ENCODE measurements around the gene PTGES3. TPM values are rescaled to one million over a fixed set of nuclear protein-coding genes. Genes with fewer than 3 reads are reported as not detected.

The PTGES3 gene
- total RNA-seq, 2 donors from 2014 or later, result 166 to 192 TPM

DNA sequence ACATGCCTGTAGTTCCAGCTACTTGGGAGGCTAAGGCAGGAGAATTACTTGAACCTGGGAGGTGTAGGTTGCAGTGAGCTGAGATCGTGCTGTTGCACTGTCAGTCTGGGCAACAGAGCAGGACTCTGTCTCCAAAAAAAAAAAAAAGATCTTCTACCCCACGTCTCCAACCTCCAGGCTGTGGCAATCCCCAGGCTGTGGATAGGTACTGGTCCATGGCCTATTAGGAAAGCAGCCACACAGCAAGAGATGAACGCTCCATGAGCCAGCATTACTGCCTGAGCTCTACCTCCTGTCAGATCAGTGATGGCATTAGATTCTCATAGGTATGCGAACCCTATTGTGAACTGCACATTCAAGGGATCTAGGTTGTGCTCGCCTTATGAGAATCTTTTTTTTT, 6.1 kb upstream of the PTGES3 start:
- no peak for ATAC-seq (replicated peaks in 1 of 2)
- Mint-ChIP-seq H3K36me3 (ENCODE audit: insufficient read depth in 2 of 2) (no peaks in the 10 kb centered on the region), H3K4me3 (no peak overlapping the region), H3K4me1 (ENCODE audit: low read depth) (peaks cover 4% of the 10 kb centered on the region), H3K27me3 (ENCODE audit: low read depth) (no peaks in the 10 kb centered on the region), H3K27ac (no peak overlapping the region), H3K9me3 (no peaks in the 10 kb centered on the region)
- no peak for DNase-seq

DNA sequence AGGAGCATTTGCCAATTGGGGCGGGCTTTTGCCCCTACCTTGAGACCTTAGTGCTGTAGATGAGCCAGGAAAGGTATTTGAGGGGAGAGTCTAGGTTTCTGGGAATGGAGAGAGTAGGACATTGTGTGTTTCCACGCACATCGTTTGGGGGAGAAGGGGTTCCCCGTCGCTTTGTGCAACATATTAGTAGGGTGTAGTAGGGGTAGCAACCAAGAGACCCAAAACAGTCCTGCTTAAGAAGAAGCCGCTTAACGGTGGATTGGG, 694 bp upstream of the PTGES3 start:
- H3K9me3 Mint-ChIP-seq, result no peaks in the 10 kb centered on the region
- ATAC-seq (replicated peaks in 1 of 2), result no peak
- peaks cover 34% of the 10 kb centered on the region for H3K4me1 Mint-ChIP-seq (ENCODE audit: low read depth)
- H3K27me3 Mint-ChIP-seq (ENCODE audit: low read depth), result no peaks in the 10 kb centered on the region
- peaks cover 11 to 32% of the 10 kb centered on the region in 2 donors for H3K36me3 Mint-ChIP-seq (ENCODE audit: insufficient read depth in 2 of 2)
- H3K4me3 Mint-ChIP-seq, result peak overlapping the region; percentile 95 to 99
- H3K27ac Mint-ChIP-seq, result peak overlapping the region; percentile 96
- DNase-seq, result no peak

DNA sequence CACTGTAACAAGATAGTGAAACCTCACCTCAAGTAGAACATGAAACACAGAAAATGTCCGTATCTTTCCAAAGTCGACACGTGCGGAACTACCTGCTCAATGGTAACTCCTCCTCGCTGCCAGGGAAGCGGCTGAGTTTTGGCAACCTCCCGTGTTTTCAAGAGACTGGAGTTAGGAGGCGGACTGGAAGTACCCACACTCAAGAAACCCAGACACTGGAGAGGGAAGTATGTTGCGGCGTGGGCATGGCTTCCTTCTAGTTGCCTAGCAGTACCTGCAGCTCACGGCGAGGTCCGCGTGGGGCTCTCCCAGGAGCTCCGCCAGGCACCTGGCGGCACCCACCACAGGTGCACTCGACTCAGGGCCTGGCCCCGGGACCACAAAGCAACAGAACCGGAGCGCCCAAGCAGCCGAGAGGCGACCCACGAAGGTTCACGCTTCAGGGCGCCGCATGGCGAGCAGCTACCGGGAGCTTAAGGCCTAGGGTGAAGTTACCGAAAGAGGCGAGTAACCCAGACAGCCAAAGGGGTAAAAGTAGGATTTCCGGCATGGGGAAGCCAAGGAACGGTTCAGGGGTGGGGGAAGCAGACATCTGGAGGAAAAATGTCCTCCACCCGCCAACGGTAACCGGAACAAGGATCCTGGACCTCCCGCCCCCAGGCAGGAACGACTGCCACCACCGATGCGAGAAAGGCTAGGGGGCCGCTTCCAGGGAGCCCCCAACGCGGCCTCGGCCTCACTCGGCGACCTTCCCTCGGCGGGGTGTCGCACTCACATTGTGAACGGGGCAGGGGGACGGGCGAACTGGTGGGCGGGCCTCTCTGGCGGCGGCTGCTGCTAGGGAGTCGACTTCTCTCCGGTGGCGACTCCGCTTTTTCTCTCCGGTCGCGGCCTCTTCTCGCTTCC, 608 bp downstream of the PTGES3 start:
- H3K4me1 Mint-ChIP-seq (ENCODE audit: low read depth), result peaks cover 46% of the 10 kb centered on the region
- H3K4me3 Mint-ChIP-seq, result peak overlapping the region; percentile 95 to 99
- no peaks in the 10 kb centered on the region for H3K9me3 Mint-ChIP-seq
- H3K36me3 Mint-ChIP-seq (ENCODE audit: insufficient read depth in 2 of 2), result peaks cover 11 to 32% of the 10 kb centered on the region in 2 donors
- peak; percentile 56 to 60 for DNase-seq
- peak overlapping the region; percentile 98 for H3K27ac Mint-ChIP-seq
- H3K27me3 Mint-ChIP-seq (ENCODE audit: low read depth), result no peaks in the 10 kb centered on the region
- ATAC-seq (replicated peaks in 1 of 2), result peak; percentile 12 to 55

DNA sequence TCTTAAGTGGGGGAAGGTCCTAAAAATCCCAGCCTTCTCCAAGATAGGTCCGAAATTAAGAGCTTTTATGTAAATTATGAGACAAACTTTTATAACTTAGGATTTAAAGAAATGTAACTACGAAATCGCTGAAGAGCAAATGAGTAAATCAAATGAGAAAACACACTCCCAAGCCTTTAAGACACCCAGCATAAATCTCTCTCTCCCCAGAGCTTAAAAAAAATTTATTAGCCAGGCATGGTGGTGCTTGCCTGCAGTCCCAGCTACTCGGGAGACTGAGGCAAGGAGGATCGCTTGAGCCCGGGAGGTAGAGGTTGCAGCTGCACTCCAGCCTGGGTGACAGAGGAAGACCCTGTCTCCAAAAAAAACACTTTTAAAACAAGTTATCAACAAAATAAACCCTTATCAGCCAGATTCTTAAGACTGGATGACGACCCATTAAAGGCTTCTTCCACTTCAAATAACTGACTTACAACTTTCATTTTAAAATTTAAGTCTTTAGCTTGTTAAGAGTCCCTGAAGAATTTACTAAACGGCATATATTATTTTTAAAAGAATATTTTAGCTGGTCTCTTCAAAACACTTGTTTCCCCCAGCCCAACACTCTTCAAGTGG, 3.2 kb downstream of the PTGES3 start:
- no peaks in the 10 kb centered on the region for H3K9me3 Mint-ChIP-seq
- H3K4me1 Mint-ChIP-seq (ENCODE audit: low read depth), result peaks cover 68% of the 10 kb centered on the region
- H3K4me3 Mint-ChIP-seq, result peak overlapping the region; percentile 95 to 99
- peak overlapping the region; percentile 98 for H3K27ac Mint-ChIP-seq
- DNase-seq (no peak), ATAC-seq (replicated peaks in 1 of 2) (no peak)
- H3K27me3 Mint-ChIP-seq (ENCODE audit: low read depth), result no peaks in the 10 kb centered on the region
- peaks cover 12 to 46% of the 10 kb centered on the region in 2 donors for H3K36me3 Mint-ChIP-seq (ENCODE audit: insufficient read depth in 2 of 2)

DNA sequence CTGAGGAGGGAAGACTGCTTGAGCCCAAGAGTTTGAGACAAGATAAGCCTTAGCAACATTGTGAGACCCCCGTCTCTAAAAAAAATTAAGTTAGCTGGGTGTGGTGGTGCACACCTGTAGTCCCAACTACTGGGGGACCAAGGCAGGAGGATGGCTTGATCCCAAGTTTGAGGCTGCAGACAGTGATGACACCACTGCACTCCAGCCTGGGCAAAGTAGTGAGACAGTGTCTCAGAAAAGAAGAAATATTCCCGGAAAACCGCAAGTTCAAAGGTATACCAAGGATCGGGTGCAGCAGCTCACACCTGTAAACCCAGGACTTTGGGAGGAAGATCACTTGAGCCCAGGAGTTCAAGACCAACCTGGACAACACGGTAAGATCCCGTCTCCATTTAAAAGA, 5.8 kb downstream of the PTGES3 start:
- Mint-ChIP-seq H3K9me3 (no peaks in the 10 kb centered on the region), H3K4me1 (ENCODE audit: low read depth) (peaks cover 82% of the 10 kb centered on the region), H3K27me3 (ENCODE audit: low read depth) (no peaks in the 10 kb centered on the region), H3K4me3 (peak overlapping the region; percentile 57 to 99), H3K27ac (peak overlapping the region; percentile 98), H3K36me3 (ENCODE audit: insufficient read depth in 2 of 2) (peaks cover 8 to 44% of the 10 kb centered on the region in 2 donors)
- DNase-seq (no peak), ATAC-seq (replicated peaks in 1 of 2) (no peak)

DNA sequence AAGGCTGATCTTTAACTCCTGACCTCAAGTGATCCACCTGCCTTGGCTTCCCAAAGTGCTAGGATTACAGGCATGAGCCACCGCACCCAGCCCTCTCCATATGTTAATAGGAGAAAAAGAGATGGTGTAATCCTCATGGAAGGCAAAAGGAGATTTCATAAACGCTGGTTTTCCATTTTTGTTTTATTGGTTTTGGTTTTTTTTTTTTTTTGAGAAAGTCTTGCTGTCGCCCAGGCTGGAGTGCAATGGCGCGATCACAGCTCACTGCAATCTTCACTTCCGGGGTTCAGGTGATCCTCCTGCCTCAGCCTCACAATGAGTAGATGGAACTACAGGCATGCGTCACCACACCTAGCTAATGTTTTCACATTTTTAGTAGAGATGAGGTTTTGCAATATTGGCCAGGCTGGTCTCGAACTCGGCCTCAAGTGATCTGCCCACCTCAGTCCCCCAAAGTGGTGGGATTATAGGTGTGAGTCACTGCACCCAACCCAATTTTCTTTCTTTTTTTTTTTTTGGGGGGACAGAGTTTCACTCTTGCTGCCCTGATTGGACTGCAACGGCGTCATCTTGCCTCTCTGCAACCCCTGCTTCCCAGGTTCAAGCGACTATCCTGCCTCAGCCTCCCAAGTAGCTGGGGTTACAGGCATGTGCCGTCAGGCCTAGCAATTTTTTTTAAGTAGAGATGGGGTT, 8.1 kb downstream of the PTGES3 start:
- Mint-ChIP-seq H3K36me3 (ENCODE audit: insufficient read depth in 2 of 2) (peaks cover 4 to 28% of the 10 kb centered on the region in 2 donors), H3K4me3 (peak overlapping the region; percentile 49 to 65), H3K9me3 (no peaks in the 10 kb centered on the region), H3K4me1 (ENCODE audit: low read depth) (peaks cover 90% of the 10 kb centered on the region), H3K27ac (peak overlapping the region; percentile 98), H3K27me3 (ENCODE audit: low read depth) (no peaks in the 10 kb centered on the region)
- DNase-seq (peak in 1 of 2 donors; percentile 13), ATAC-seq (replicated peaks in 1 of 2) (peak in 1 of 2 donors; percentile 25)

DNA sequence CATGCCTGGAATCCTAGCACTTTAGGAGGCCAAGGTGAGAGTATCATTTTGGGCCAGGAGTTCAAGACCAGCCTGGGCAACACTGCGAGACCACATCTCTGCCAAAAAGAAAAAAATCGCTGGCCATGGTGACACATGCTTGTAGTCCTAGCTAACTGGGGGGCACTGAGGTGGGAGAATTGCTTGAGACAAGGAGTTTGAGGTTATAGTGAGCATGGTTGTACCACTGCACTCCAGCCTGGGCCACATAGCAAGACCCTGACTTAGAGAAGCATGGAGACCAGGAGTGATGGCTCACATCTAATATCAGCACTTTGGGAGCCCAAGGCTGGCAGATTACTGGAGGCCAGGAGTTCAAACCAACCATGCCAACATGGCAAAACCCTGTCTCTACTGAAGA, 9.2 kb downstream of the PTGES3 start:
- Mint-ChIP-seq H3K4me1 (ENCODE audit: low read depth) (peaks cover 86% of the 10 kb centered on the region), H3K4me3 (peak overlapping the region in 1 of 2 donors; percentile 5), H3K27ac (peak overlapping the region; percentile 98), H3K36me3 (ENCODE audit: insufficient read depth in 2 of 2) (peaks cover 2 to 23% of the 10 kb centered on the region in 2 donors), H3K27me3 (ENCODE audit: low read depth) (no peaks in the 10 kb centered on the region), H3K9me3 (no peaks in the 10 kb centered on the region)
- DNase-seq (no peak), ATAC-seq (replicated peaks in 1 of 2) (no peak)

DNA sequence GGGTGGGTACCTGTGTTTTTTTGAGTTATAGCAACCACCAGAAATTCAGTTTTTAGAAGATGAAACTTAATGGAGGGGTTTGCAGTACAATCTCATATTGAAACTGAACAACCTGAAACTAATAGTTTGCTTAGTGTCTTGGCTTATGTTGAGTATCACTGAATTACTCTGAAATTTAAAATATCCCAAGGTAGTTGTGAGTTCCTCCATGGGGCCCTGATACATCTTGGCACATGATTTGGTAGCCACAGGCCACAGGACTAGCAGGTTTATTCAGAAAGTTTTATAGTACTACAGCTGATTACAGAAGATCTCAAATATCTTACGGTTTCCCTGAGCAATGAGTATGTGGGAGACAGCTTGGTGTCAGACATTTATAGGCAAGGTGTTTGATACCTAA, 10.4 kb downstream of the PTGES3 start:
- ATAC-seq (replicated peaks in 1 of 2), result peak; percentile 78 to 81
- Mint-ChIP-seq H3K27ac (peak overlapping the region; percentile 92), H3K36me3 (ENCODE audit: insufficient read depth in 2 of 2) (peaks cover 2 to 28% of the 10 kb centered on the region in 2 donors), H3K27me3 (ENCODE audit: low read depth) (no peaks in the 10 kb centered on the region), H3K4me3 (peak overlapping the region; percentile 27 to 62), H3K4me1 (ENCODE audit: low read depth) (peaks cover 83% of the 10 kb centered on the region), H3K9me3 (no peaks in the 10 kb centered on the region)
- peak; percentile 12 to 29 for DNase-seq

DNA sequence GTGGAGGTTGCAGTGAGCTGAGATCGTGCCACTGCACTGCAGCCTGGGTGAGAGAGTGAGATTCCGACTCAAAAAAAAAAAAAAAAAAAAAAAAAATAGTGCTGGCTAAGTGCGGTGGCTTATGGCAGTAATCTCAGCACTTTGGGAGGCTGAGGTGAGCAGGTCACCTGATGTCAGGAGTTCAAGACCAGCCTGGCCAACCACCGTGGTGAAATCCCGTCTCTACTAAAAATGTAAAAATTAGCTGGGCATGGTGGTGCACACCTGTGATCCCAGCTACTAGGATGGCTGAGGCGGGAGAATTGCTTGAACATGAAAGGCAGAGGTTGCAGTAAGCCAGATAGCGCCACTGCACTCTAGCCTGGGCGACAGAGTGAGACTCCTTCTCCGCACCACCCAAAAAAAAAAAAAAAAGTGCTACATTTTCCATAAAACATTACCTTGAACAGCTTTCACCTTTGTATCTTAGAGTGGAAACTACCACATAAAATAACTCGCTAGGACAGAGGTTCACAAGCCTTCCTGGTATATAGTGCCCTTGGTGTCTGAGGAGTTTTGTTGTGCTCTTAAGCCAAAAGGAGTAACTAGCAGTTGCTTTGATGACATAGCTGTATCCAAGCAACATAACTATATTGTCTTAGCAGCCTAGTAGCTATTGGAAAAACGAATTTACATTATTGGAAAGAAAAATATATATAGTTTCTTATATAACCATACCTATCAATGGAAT, 11.1 kb downstream of the PTGES3 start:
- Mint-ChIP-seq H3K36me3 (ENCODE audit: insufficient read depth in 2 of 2) (peaks cover 1 to 31% of the 10 kb centered on the region in 2 donors), H3K9me3 (no peaks in the 10 kb centered on the region), H3K27me3 (ENCODE audit: low read depth) (no peaks in the 10 kb centered on the region), H3K27ac (peak overlapping the region; percentile 83), H3K4me3 (peak overlapping the region in 1 of 2 donors; percentile 36), H3K4me1 (ENCODE audit: low read depth) (peaks cover 83% of the 10 kb centered on the region)
- no peak for DNase-seq
- peak; percentile 33 to 41 for ATAC-seq (replicated peaks in 1 of 2)

DNA sequence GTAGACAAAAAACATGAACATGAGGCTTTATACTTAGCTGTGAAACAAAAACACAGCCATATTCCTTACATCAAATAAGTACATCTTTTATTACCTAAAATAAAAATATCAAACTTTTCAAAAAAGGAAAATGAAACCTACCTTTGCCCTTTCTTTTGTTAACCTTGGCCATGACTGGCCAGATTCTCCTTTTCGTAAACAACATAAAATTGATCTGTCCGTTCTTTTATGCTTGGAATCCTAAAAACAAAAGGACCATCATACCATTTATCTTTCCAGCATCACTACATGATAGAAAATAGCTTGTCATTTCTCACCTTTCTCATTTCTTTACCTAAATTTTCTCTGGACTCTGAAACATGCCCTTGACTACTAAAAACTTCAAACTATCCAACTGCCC, 16.5 kb downstream of the PTGES3 start:
- DNase-seq (no peak), ATAC-seq (replicated peaks in 1 of 2) (no peak)
- H3K4me3 Mint-ChIP-seq, result no peak overlapping the region
- peaks cover 59% of the 10 kb centered on the region for H3K4me1 Mint-ChIP-seq (ENCODE audit: low read depth)
- no peaks in the 10 kb centered on the region for H3K9me3 Mint-ChIP-seq
- H3K27me3 Mint-ChIP-seq (ENCODE audit: low read depth), result no peaks in the 10 kb centered on the region
- peak overlapping the region; percentile 96 for H3K27ac Mint-ChIP-seq
- H3K36me3 Mint-ChIP-seq (ENCODE audit: insufficient read depth in 2 of 2), result peaks cover 4 to 41% of the 10 kb centered on the region in 2 donors

DNA sequence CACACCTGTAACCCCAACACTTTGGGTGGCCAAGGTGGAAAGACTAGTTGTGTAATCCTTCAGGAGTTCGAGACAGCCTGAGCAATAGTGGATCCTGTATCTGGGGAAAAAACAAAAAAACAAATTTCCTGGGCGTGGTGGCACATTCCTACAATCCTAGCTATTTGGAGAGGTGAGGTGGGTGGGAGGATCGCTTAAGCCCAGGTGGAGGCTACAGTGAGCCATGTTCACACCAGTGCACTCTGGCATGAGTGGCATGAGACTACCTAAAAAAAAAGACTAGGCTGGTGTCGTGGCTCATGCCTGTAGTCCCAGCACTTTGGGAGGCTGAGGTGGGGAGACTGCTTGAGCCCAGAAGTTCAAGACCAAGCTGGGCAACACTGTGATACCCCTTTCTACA, 17.2 kb downstream of the PTGES3 start:
- Mint-ChIP-seq H3K27me3 (ENCODE audit: low read depth) (no peaks in the 10 kb centered on the region), H3K27ac (no peak overlapping the region), H3K9me3 (no peaks in the 10 kb centered on the region), H3K4me1 (ENCODE audit: low read depth) (peaks cover 53% of the 10 kb centered on the region), H3K4me3 (no peak overlapping the region), H3K36me3 (ENCODE audit: insufficient read depth in 2 of 2) (peaks cover 4 to 43% of the 10 kb centered on the region in 2 donors)
- ATAC-seq (replicated peaks in 1 of 2) (no peak), DNase-seq (no peak)

DNA sequence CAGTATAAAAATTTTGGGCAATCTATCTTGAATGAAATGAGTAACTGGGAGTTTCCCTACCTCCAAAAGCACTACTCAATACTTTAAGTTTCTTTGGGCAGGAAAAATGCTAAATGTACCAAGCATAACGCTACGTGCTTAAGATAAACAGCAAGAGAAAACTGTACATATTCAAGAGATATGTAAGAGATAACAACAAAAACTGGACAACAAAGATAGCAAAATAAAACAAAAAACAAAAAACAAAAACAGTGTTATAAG, 20.0 kb downstream of the PTGES3 start:
- peak in 1 of 2 donors; percentile 28 for ATAC-seq (replicated peaks in 1 of 2)
- H3K36me3 Mint-ChIP-seq (ENCODE audit: insufficient read depth in 2 of 2), result peaks cover 5 to 50% of the 10 kb centered on the region in 2 donors
- H3K9me3 Mint-ChIP-seq, result no peaks in the 10 kb centered on the region
- peak overlapping the region; percentile 2 to 70 for H3K4me3 Mint-ChIP-seq
- DNase-seq, result no peak
- H3K4me1 Mint-ChIP-seq (ENCODE audit: low read depth), result peaks cover 37% of the 10 kb centered on the region
- no peaks in the 10 kb centered on the region for H3K27me3 Mint-ChIP-seq (ENCODE audit: low read depth)
- H3K27ac Mint-ChIP-seq, result peak overlapping the region; percentile 91
